ENCODE data around the gene CFAP90. TPM values are rescaled to one million over a fixed set of nuclear protein-coding genes. Genes with fewer than 3 reads are reported as not detected.
A peak's percentile ranks its signal among the peaks of the same experiment; 100 is the strongest.

The CFAP90 gene
- total and polyA plus RNA-seq, 7 donors, result 0.04 to 0.81 TPM; not detected in 5

DNA sequence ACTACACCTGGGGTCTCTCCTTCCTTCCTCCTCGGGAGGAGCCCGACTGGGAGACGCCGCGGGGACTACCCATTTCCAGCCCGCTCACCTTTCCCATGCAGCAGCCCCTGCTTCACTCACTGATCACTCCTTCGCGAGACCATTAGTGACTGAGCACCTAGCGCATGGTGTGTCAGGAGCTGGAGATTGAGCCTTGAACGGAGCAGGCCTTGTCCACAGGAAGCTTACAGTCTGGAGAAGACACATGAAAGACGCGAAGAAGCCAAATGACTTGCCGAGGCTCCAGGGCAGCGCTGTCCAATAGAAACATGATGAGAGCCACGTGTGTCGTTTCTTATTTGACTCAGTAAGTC is 283 bp upstream of the CFAP90 start:
- no peaks in the 10 kb centered on the region for H3K9me3 ChIP-seq
- no peak for DNase-seq
- peaks cover 0 to 19% (median 17%) of the 10 kb centered on the region in 4 donors for H3K4me1 ChIP-seq
- H3K27ac ChIP-seq, result no peak overlapping the region
- H3K36me3 ChIP-seq, result no peaks in the 10 kb centered on the region
- TF ChIP-seq POLR2AphosphoS5 (IDR thresholded peaks at IDR 0.05), result no peak
- intact Hi-C loops (cut with DNase I), result no loop called here
- peak overlapping the region in 3 of 4 donors; percentile 47 to 61 (median 59) for H3K4me3 ChIP-seq
- 63 to 65% methylated on average over 16 of the region's 16 CpGs for WGBS, 2 donors
- peaks cover 7 to 45% (median 26%) of the 10 kb centered on the region in 3 donors for H3K27me3 ChIP-seq

DNA sequence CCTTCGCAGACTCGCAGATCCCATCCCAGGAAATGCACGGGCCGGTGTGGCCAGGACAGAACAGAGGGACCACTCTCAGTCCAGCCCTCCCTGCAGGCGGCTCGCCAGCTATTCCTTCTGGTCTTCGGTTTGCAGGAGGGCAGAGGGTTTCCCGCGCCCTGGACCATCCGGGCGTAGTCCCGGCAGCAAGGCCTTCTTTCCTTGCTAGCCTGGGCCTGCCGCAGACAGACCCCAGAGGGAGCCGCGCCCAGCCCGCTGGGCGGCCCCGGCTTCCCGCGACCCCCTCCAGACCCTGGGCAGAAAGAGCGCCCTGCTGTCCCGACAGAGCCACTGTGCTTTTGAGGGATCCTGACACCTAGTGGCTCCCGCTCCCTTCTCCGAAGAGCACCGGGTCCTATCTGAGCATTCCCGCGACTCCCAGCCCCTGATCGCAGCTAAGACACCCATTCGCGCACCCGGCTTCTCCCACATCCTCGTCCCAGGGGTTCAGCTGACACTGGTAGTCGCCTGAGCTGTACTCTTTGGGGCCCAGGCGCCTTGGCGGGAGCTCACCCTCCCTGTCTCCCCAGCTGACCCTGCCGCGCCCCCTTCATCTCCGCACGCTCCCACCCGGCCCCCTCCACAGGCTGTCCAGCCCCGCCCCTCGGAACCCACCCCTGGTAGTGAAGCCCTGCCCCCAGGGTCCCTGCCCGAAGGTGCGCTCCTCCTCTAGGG is 1.1 kb downstream of the CFAP90 start:
- Histone ChIP-seq H3K9me3 (no peaks in the 10 kb centered on the region), H3K27ac (no peak overlapping the region)

DNA sequence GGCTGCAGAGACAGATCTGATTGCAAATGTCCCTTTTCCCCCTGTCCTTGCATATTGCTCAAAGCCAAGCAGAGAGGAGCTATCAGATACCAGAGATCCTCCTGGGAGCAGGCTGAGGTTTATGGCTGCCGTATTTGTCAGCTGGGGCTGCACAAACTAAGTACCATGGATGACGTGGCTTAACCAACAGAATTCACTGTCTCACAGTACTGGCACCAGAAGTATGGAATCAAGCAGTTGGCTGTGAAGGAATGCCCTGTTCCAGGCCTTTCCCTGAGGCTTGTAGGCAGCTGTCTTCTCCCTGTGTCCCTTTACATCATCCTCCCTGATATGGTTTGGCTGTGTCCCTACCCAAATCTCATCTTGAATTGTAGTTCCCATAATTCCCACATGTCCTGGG is 2.6 kb downstream of the CFAP90 start:
- 56 to 73% methylated on average over 2 of the region's 2 CpGs for WGBS, 2 donors
- Histone ChIP-seq H3K9me3 (no peaks in the 10 kb centered on the region), H3K4me3 (no peak overlapping the region), H3K4me1 (peaks cover 0 to 19% (median 17%) of the 10 kb centered on the region in 4 donors), H3K27ac (no peak overlapping the region), H3K36me3 (no peaks in the 10 kb centered on the region), H3K27me3 (peaks cover 7 to 45% (median 26%) of the 10 kb centered on the region in 3 donors)
- TF ChIP-seq POLR2AphosphoS5 (IDR thresholded peaks at IDR 0.05), result no peak
- no peak for DNase-seq
- intact Hi-C loops (cut with DNase I), result no loop called here

More for the DNA sequence above, 1.1 kb downstream of the CFAP90 start:
- H3K4me3 ChIP-seq, result peak overlapping the region; percentile 13 to 61 (median 53)
- peaks cover 7 to 45% (median 26%) of the 10 kb centered on the region in 3 donors for H3K27me3 ChIP-seq
- intact Hi-C loops (cut with DNase I), result no loop called here
- no peaks in the 10 kb centered on the region for H3K36me3 ChIP-seq
- WGBS, 2 donors, result 3 to 4% methylated on average over 44 of the region's 44 CpGs
- peaks cover 0 to 19% (median 17%) of the 10 kb centered on the region in 4 donors for H3K4me1 ChIP-seq
- peak; percentile 66 for DNase-seq
- TF ChIP-seq POLR2A (IDR thresholded peaks at IDR 0.05) (no peak), EP300 (IDR thresholded peaks at IDR 0.05) (no peak), POLR2AphosphoS5 (IDR thresholded peaks at IDR 0.05) (no peak)
- TF ChIP-seq, protein P1, sequence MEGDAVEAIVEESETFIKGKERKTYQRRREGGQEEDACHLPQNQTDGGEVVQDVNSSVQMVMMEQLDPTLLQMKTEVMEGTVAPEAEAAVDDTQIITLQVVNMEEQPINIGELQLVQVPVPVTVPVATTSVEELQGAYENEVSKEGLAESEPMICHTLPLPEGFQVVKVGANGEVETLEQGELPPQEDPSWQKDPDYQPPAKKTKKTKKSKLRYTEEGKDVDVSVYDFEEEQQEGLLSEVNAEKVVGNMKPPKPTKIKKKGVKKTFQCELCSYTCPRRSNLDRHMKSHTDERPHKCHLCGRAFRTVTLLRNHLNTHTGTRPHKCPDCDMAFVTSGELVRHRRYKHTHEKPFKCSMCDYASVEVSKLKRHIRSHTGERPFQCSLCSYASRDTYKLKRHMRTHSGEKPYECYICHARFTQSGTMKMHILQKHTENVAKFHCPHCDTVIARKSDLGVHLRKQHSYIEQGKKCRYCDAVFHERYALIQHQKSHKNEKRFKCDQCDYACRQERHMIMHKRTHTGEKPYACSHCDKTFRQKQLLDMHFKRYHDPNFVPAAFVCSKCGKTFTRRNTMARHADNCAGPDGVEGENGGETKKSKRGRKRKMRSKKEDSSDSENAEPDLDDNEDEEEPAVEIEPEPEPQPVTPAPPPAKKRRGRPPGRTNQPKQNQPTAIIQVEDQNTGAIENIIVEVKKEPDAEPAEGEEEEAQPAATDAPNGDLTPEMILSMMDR (IDR thresholded peaks at IDR 0.05), result no peak

DNA sequence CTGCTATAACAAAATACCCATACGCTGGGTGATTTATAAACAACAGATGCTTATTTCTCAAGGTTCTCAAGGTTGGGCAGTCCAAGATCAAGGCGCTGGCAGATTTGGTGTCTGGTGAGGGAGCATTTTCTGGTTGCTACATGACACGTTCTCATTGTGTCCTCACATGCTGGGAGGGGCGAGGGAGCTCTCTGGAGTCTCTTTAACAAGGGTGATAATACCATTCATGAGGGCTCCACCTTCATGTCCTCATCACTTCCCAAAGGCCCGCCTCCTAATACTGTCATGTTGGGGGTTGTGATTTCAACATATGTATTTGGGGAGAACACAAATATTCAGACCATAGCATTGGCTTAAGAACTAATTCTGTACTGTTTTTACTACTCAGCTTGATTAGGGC is 4.6 kb downstream of the CFAP90 start:
- Histone ChIP-seq H3K36me3 (no peaks in the 10 kb centered on the region), H3K4me1 (peaks cover 0 to 19% (median 17%) of the 10 kb centered on the region in 4 donors), H3K9me3 (no peaks in the 10 kb centered on the region), H3K27ac (no peak overlapping the region), H3K4me3 (no peak overlapping the region), H3K27me3 (peaks cover 7 to 43% (median 26%) of the 10 kb centered on the region in 3 donors)
- TF ChIP-seq EP300 (IDR thresholded peaks at IDR 0.05), result no peak
- TF ChIP-seq, protein P1 (IDR thresholded peaks at IDR 0.05), result no peak
- no peak for TF ChIP-seq POLR2AphosphoS5 (IDR thresholded peaks at IDR 0.05)
- TF ChIP-seq POLR2A (IDR thresholded peaks at IDR 0.05), result no peak
- WGBS, 2 donors, result 86 to 90% methylated on average over 5 of the region's 5 CpGs
- DNase-seq, result no peak
- intact Hi-C loops (cut with DNase I), result no loop called here

DNA sequence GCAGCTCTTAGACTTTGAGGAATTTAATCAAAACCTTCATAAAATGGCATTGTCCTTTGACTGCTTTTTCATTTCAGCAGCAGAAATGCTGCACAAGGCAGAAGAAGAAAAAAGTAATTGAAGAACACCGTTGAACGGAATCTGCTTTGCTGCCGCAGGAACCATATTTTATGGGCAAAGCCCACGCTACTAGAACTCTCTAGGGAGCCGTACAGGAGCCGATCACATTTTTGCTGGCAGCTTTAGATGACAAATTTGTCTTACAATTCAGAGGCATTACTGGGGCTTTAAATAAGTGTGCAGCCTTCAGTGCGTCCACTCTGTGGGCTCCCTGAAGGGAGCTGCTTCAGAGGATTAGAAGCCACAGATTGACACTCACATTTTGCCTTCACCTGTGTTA is 5.4 kb downstream of the CFAP90 start:
- Histone ChIP-seq H3K27me3 (peaks cover 7 to 36% (median 25%) of the 10 kb centered on the region in 3 donors), H3K4me3 (no peak overlapping the region), H3K36me3 (no peaks in the 10 kb centered on the region), H3K4me1 (peaks cover 0 to 13% (median 12%) of the 10 kb centered on the region in 4 donors), H3K9me3 (no peaks in the 10 kb centered on the region), H3K27ac (no peak overlapping the region)
- intact Hi-C loops (cut with DNase I), result no loop called here
- TF ChIP-seq POLR2A (IDR thresholded peaks at IDR 0.05) (no peak), EP300 (IDR thresholded peaks at IDR 0.05) (no peak), POLR2AphosphoS5 (IDR thresholded peaks at IDR 0.05) (no peak)
- TF ChIP-seq, protein P1 (IDR thresholded peaks at IDR 0.05), result no peak
- DNase-seq, result no peak
- WGBS, 2 donors, result 83 to 91% methylated on average over 7 of the region's 7 CpGs

All from sigmoid colon (tissue), 7 donors.